CD4-positive, alpha-beta memory T cell (primary cell): ENCODE measurements around the gene GPC5. TPM values are rescaled to one million over a fixed set of nuclear protein-coding genes. Genes with fewer than 3 reads are reported as not detected.

ENCODE experiments used
- CTCF ChIA-PET: fragments of 350-600 bp; sonication (Branson Sonifier 250); formaldehyde crosslinking; loops from one replicate; lab custom pipeline; 2021; ENCODE audit warnings: inconsistent platforms; ENCODE audit not compliant: partially characterized antibody; lab: Charles Lee
- POLR2A ChIA-PET: fragments of 350-600 bp; sonication (Branson Sonifier 250); formaldehyde crosslinking; loops from one replicate; lab custom pipeline; 2021; ENCODE audit not compliant: partially characterized antibody; lab: Charles Lee
- DNase-seq, 5 donors: peaks; one replicate each; pipeline versions ENCODE4 v3.0.0 to v3.0.0-alpha.2; 2020 to 2022; ENCODE audit warnings: mixed read lengths in 1 of 5
- H3K27ac ChIP-seq: one replicate; pipeline ENCODE4 v1.7.0; 2013; ENCODE audit warnings: low read depth, low read length
- H3K27me3 ChIP-seq: 2 replicates; pipeline ENCODE4 v1.7.0; 2013; ENCODE audit warnings: mild to moderate bottlenecking, low read length, moderate library complexity; ENCODE audit not compliant: insufficient read depth
- H3K36me3 ChIP-seq: 2 replicates; pipeline ENCODE4 v1.7.0; 2013; ENCODE audit warnings: mild to moderate bottlenecking, low read length, moderate library complexity; ENCODE audit not compliant: insufficient read depth
- H3K4me1 ChIP-seq: 2 replicates; pipeline ENCODE4 v1.7.0; 2013; ENCODE audit warnings: mild to moderate bottlenecking, low read length, moderate library complexity; ENCODE audit not compliant: insufficient read depth
- H3K4me3 ChIP-seq, 2 donors: one replicate each; pipeline ENCODE4 v1.7.0; 2013; ENCODE audit warnings: low read length in 2 of 2, mild to moderate bottlenecking in 1 of 2
- H3K9me3 ChIP-seq, 2 donors: one replicate each; pipeline ENCODE4 v1.7.0; 2013; ENCODE audit warnings: low read length in 2 of 2, control low read depth in 1 of 2; ENCODE audit not compliant: control insufficient read depth in 1 of 2
- H3K27ac Mint-ChIP-seq, 7 donors: one replicate each; pipeline ENCODE4 v1.8.0; 2020 to 2021; ENCODE audit warnings: mixed read lengths in 7 of 7, mild to moderate bottlenecking in 6 of 7, inconsistent platforms in 3 of 7, moderate library complexity in 3 of 7
- H3K27me3 Mint-ChIP-seq, 2 donors: one replicate each; pipeline ENCODE4 v1.8.0; 2020 to 2021; ENCODE audit warnings: mixed read lengths in 2 of 2
- H3K36me3 Mint-ChIP-seq, 2 donors: one replicate each; pipeline ENCODE4 v1.8.0; 2020 to 2021; ENCODE audit warnings: mixed read lengths in 2 of 2, inconsistent platforms in 1 of 2, mild to moderate bottlenecking in 1 of 2
- H3K4me1 Mint-ChIP-seq, 4 donors: one replicate each; pipeline ENCODE4 v1.8.0; 2020 to 2021; ENCODE audit warnings: mixed read lengths in 4 of 4, mild to moderate bottlenecking in 1 of 4
- H3K4me3 Mint-ChIP-seq, 8 donors: one replicate each; pipeline ENCODE4 v1.8.0; 2020 to 2021; ENCODE audit warnings: mixed read lengths in 8 of 8, mild to moderate bottlenecking in 7 of 8, moderate library complexity in 6 of 8, inconsistent platforms in 3 of 8
- H3K9me3 Mint-ChIP-seq, 8 donors: one replicate each; pipeline ENCODE4 v1.8.0; 2020 to 2021; ENCODE audit warnings: mixed read lengths in 8 of 8, mild to moderate bottlenecking in 5 of 8, inconsistent platforms in 3 of 8, moderate library complexity in 1 of 8
- intact Hi-C: fragments of 100-400 bp; cut with micrococcal nuclease; formaldehyde crosslinking; loops from one replicate; pipeline ENCODE4 v1.15.1; 2023
- polyA plus RNA-seq, 2 donors: library from polyadenylated mRNA; unstranded; fragments of 300-500 nt; fragmentation: Illumina TruSeq; gene quantifications; one replicate each; pipeline ENCODE4 v1.2.3, GENCODE V29; 2021
- total RNA-seq, 2 experiments: library from RNA; stranded (reverse); gene quantifications; one replicate each; pipeline ENCODE4 v1.2.3, GENCODE V29; 2021

Gene GPC5
- total and polyA plus RNA-seq, 4 experiments from 2014 or later = 0.14 TPM; not detected in 3

GRCh38 chr13:91454666-91455065 is 56.2 kb downstream of the GPC5 start:
- intact Hi-C loops = loop anchor here (10.0 kb wide), 1 partner anchor 140 kb away; no protein-coding TSS in a partner anchor
- Histone ChIP-seq H3K36me3 (no peaks in the 10 kb centered on the region), H3K4me3 (no peak overlapping the region), H3K4me1 (no peaks in the 10 kb centered on the region), H3K27ac (no peak overlapping the region), H3K9me3 (no peaks in the 10 kb centered on the region), H3K27me3 (no peaks in the 10 kb centered on the region)
- no peaks in the 10 kb centered on the region for H3K4me1 Mint-ChIP-seq
- H3K27ac Mint-ChIP-seq = no peak overlapping the region
- H3K9me3 Mint-ChIP-seq = peaks cover 0 to 1% (median 0%) of the 10 kb centered on the region in 8 donors
- ChIA-PET CTCF (no interaction called here), POLR2A (no interaction called here)
- DNase-seq = no peak
- no peak overlapping the region for H3K4me3 Mint-ChIP-seq
- peaks cover 6 to 12% of the 10 kb centered on the region in 2 donors for H3K27me3 Mint-ChIP-seq
- H3K36me3 Mint-ChIP-seq = no peaks in the 10 kb centered on the region

GRCh38 chr13:91456837-91457236 is 58.4 kb downstream of the GPC5 start:
- Histone ChIP-seq H3K4me1 (no peaks in the 10 kb centered on the region), H3K4me3 (no peak overlapping the region), H3K27ac (no peak overlapping the region), H3K9me3 (no peaks in the 10 kb centered on the region), H3K36me3 (no peaks in the 10 kb centered on the region), H3K27me3 (no peaks in the 10 kb centered on the region)
- no peak for DNase-seq
- no peak overlapping the region for H3K27ac Mint-ChIP-seq
- H3K4me1 Mint-ChIP-seq = no peaks in the 10 kb centered on the region
- intact Hi-C loops = loop anchor here (10.0 kb wide), 1 partner anchor 142 kb away; no protein-coding TSS in a partner anchor
- no peak overlapping the region for H3K4me3 Mint-ChIP-seq
- CTCF ChIA-PET = interaction anchor here (1.2 kb wide), 1 partner anchor 10 kb away, joined by 5 read pairs; no protein-coding TSS in a partner anchor
- POLR2A ChIA-PET = no interaction called here
- no peaks in the 10 kb centered on the region for H3K36me3 Mint-ChIP-seq
- H3K9me3 Mint-ChIP-seq = peaks cover 0 to 1% (median 0%) of the 10 kb centered on the region in 8 donors
- H3K27me3 Mint-ChIP-seq = peaks cover 6 to 12% of the 10 kb centered on the region in 2 donors

- no peak overlapping the region for H3K4me3 Mint-ChIP-seq
- no peaks in the 10 kb centered on the region for H3K4me1 Mint-ChIP-seq
- POLR2A ChIA-PET = no interaction called here
- Histone ChIP-seq H3K9me3 (no peaks in the 10 kb centered on the region), H3K4me1 (no peaks in the 10 kb centered on the region), H3K36me3 (no peaks in the 10 kb centered on the region), H3K4me3 (no peak overlapping the region), H3K27me3 (no peaks in the 10 kb centered on the region), H3K27ac (no peak overlapping the region)
- intact Hi-C loops = loop anchor here (10.0 kb wide), 1 partner anchor 145 kb away; no protein-coding TSS in a partner anchor
- peaks cover 6 to 9% of the 10 kb centered on the region in 2 donors for H3K27me3 Mint-ChIP-seq
- H3K27ac Mint-ChIP-seq = no peak overlapping the region
- CTCF ChIA-PET = interaction anchor here (1.3 kb wide), 1 partner anchor 145 kb away, joined by 3 read pairs; no protein-coding TSS in a partner anchor
- H3K9me3 Mint-ChIP-seq = no peaks in the 10 kb centered on the region
- H3K36me3 Mint-ChIP-seq = no peaks in the 10 kb centered on the region
- no peak for DNase-seq
Observed at GRCh38 chr13:91459485-91459884, 61.1 kb downstream of the GPC5 start.

- H3K27ac ChIP-seq = no peak overlapping the region
- H3K36me3 ChIP-seq = no peaks in the 10 kb centered on the region
- no peaks in the 10 kb centered on the region for H3K9me3 Mint-ChIP-seq
- H3K4me3 Mint-ChIP-seq = no peak overlapping the region
- H3K4me1 ChIP-seq = no peaks in the 10 kb centered on the region
- no peak for DNase-seq
- intact Hi-C loops = no loop called here
- no peaks in the 10 kb centered on the region for H3K36me3 Mint-ChIP-seq
- POLR2A ChIA-PET = no interaction called here
- no peak overlapping the region for H3K4me3 ChIP-seq
- H3K27me3 ChIP-seq = no peaks in the 10 kb centered on the region
- H3K27ac Mint-ChIP-seq = no peak overlapping the region
- H3K4me1 Mint-ChIP-seq = no peaks in the 10 kb centered on the region
- CTCF ChIA-PET = no interaction called here
- no peaks in the 10 kb centered on the region for H3K27me3 Mint-ChIP-seq
- H3K9me3 ChIP-seq = no peaks in the 10 kb centered on the region
Observed at GRCh38 chr13:91464336-91464735, 65.9 kb downstream of the GPC5 start.

- H3K4me1 Mint-ChIP-seq = no peaks in the 10 kb centered on the region
- CTCF ChIA-PET = no interaction called here
- no peak for DNase-seq
- POLR2A ChIA-PET = no interaction called here
- no peak overlapping the region for H3K4me3 Mint-ChIP-seq
- H3K27ac ChIP-seq = no peak overlapping the region
- H3K4me1 ChIP-seq = no peaks in the 10 kb centered on the region
- no peak overlapping the region for H3K4me3 ChIP-seq
- H3K27me3 ChIP-seq = no peaks in the 10 kb centered on the region
- no peaks in the 10 kb centered on the region for H3K36me3 Mint-ChIP-seq
- H3K27me3 Mint-ChIP-seq = no peaks in the 10 kb centered on the region
- no peak overlapping the region for H3K27ac Mint-ChIP-seq
- H3K9me3 Mint-ChIP-seq = no peaks in the 10 kb centered on the region
- H3K9me3 ChIP-seq = no peaks in the 10 kb centered on the region
- no peaks in the 10 kb centered on the region for H3K36me3 ChIP-seq
- intact Hi-C loops = no loop called here
Observed at GRCh38 chr13:91467236-91467635, 68.8 kb downstream of the GPC5 start.

GRCh38 chr13:91468301-91468700 is 69.9 kb downstream of the GPC5 start:
- H3K36me3 ChIP-seq = no peaks in the 10 kb centered on the region
- POLR2A ChIA-PET = no interaction called here
- H3K27ac Mint-ChIP-seq = no peak overlapping the region
- no peaks in the 10 kb centered on the region for H3K9me3 Mint-ChIP-seq
- H3K27ac ChIP-seq = no peak overlapping the region
- CTCF ChIA-PET = no interaction called here
- H3K4me3 Mint-ChIP-seq = no peak overlapping the region
- intact Hi-C loops = no loop called here
- no peaks in the 10 kb centered on the region for H3K36me3 Mint-ChIP-seq
- H3K4me1 ChIP-seq = no peaks in the 10 kb centered on the region
- no peak overlapping the region for H3K4me3 ChIP-seq
- no peaks in the 10 kb centered on the region for H3K27me3 ChIP-seq
- no peaks in the 10 kb centered on the region for H3K4me1 Mint-ChIP-seq
- no peak for DNase-seq
- H3K9me3 ChIP-seq = no peaks in the 10 kb centered on the region
- no peaks in the 10 kb centered on the region for H3K27me3 Mint-ChIP-seq

GRCh38 chr13:91470084-91470621 is 71.7 kb downstream of the GPC5 start:
- Histone ChIP-seq H3K27ac (no peak overlapping the region), H3K9me3 (no peaks in the 10 kb centered on the region), H3K4me3 (no peak overlapping the region), H3K27me3 (no peaks in the 10 kb centered on the region), H3K4me1 (no peaks in the 10 kb centered on the region), H3K36me3 (no peaks in the 10 kb centered on the region)
- Mint-ChIP-seq H3K4me3 (no peak overlapping the region), H3K4me1 (no peaks in the 10 kb centered on the region), H3K36me3 (no peaks in the 10 kb centered on the region), H3K27ac (no peak overlapping the region), H3K27me3 (no peaks in the 10 kb centered on the region), H3K9me3 (no peaks in the 10 kb centered on the region)
- POLR2A ChIA-PET = no interaction called here
- no peak for DNase-seq
- CTCF ChIA-PET = no interaction called here
- intact Hi-C loops = no loop called here
